ENCODE results near the gene ZXDA. TPM values are rescaled to one million over a fixed set of nuclear protein-coding genes. Genes with fewer than 3 reads are reported as not detected.

The ZXDA gene
- total RNA-seq, 1 donor = 6.9 TPM

Other genes with a start within 250 kb of the ZXDA start
- not detected in 2 replicates for gene NLRP2B, start 230.2 kb downstream of the ZXDA start, total RNA-seq

Measured in fibroblast of villous mesenchyme (primary cell).